HG03457 (cell line): ENCODE data around the gene FALEC.
A peak's percentile ranks its signal among the peaks of the same experiment; 100 is the strongest.
"Not testable (repeated sequence)": the region's sequence is repeated elsewhere in the genome, so short reads cannot be mapped to it uniquely, and the experiment has no call there.

Experiments used
- ATAC-seq: cut with Tn5 transposase; IDR thresholded peaks from one replicate; pipeline ENCODE4 v1.9.1; 2021; ENCODE audit warnings: moderate number of reproducible peaks; ENCODE audit not compliant: unreplicated experiment

Gene FALEC

GRCh38 chr1:150558303-150558704, 42.8 kb downstream of the FALEC start:
- ATAC-seq = no peak

GRCh38 chr1:150558761-150559655, 43.5 kb downstream of the FALEC start:
- ATAC-seq = no peak

- no peak for ATAC-seq
These were observed 44.1 kb downstream of the FALEC start for GRCh38 chr1:150559656-150560010.

- ATAC-seq = no peak
These were observed 44.5 kb downstream of the FALEC start for GRCh38 chr1:150560011-150560438.

GRCh38 chr1:150560576-150561253, 45.2 kb downstream of the FALEC start:
- ATAC-seq = no peak

GRCh38 chr1:150561254-150561973, 45.9 kb downstream of the FALEC start:
- no peak for ATAC-seq

GRCh38 chr1:150561974-150562445, 46.5 kb downstream of the FALEC start:
- no peak for ATAC-seq

GRCh38 chr1:150562446-150563339, 47.1 kb downstream of the FALEC start:
- ATAC-seq = peak; percentile 29

- no peak for ATAC-seq
These were observed 47.9 kb downstream of the FALEC start for GRCh38 chr1:150563340-150564038.

GRCh38 chr1:150564051-150564991, 48.8 kb downstream of the FALEC start:
- no peak for ATAC-seq

GRCh38 chr1:150565240-150565991, 49.9 kb downstream of the FALEC start:
- not testable (repeated sequence) for ATAC-seq

GRCh38 chr1:150566589-150567340, 51.2 kb downstream of the FALEC start:
- no peak for ATAC-seq

GRCh38 chr1:150567341-150567716, 51.8 kb downstream of the FALEC start:
- peak; percentile 26 for ATAC-seq

GRCh38 chr1:150567717-150568593, 52.4 kb downstream of the FALEC start:
- peak; percentile 13 for ATAC-seq

- ATAC-seq = no peak
These were observed 53.0 kb downstream of the FALEC start for GRCh38 chr1:150568594-150568966.

- no peak for ATAC-seq
These were observed 57.5 kb downstream of the FALEC start for GRCh38 chr1:150572918-150573647.
